Body of pancreas (tissue), 4 donors: ENCODE data around the gene GRXCR1.

ENCODE experiments used
- CTCF ChIP-seq, 7 experiments: fragments of 450-650 bp in 4 of 7; fragments of 200-600 bp in 3 of 7; sonication (generic) in 3 of 7; IDR thresholded peaks; one replicate each; pipeline ENCODE4 v1.5.1; 2016 to 2019; ENCODE audit warnings: antibody characterized with exemption in 7 of 7
- POLR2A ChIP-seq, 3 donors: fragments of 450-650 bp; IDR thresholded peaks; one replicate each; pipeline ENCODE4 v1.6.1; 2016; ENCODE audit warnings: antibody characterized with exemption in 3 of 3, mild to moderate bottlenecking in 2 of 3

DNA sequence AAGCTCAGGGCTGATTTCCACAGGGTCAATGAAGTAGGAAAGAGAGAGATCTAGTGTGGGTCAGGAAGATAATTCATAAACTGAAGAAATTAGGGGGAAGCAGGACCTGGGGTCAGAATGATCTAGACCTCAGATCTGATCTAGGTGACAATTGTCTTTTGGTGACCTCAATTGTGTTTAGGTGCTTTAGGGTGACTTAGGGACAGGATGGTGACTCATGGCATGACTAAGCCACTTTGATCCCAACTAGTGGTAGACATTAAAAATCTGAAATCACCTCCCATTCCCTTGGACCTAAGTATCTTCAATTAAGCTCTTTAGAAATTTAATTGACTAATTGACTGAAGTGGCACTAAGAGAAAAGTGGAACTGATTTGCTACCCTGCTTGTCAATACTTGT, 36.7 kb upstream of the GRXCR1 start:
- TF ChIP-seq CTCF (IDR thresholded peaks at IDR 0.05) (no peak), POLR2A (IDR thresholded peaks at IDR 0.05) (no peak)
